ENCODE results near the gene ADCK1. TPM values are rescaled to one million over a fixed set of nuclear protein-coding genes. Genes with fewer than 3 reads are reported as not detected.

Gene ADCK1
- polyA plus RNA-seq, 1 experiment: 4.8 TPM

- no peak for TF ChIP-seq CTCF (IDR thresholded peaks at IDR 0.05; ENCODE audit: low read depth, low read length)
These were observed 30.8 kb downstream of the ADCK1 start for GRCh38 chr14:77830692-77831091.

GRCh38 chr14:77832297-77832696, 32.4 kb downstream of the ADCK1 start:
- H3K27ac ChIP-seq (ENCODE audit: low read depth, low read length): no peak overlapping the region
- ChIA-PET CTCF (interaction anchor here (1.0 kb wide), 1 partner anchor 29 kb away, joined by 4 read pairs; no protein-coding TSS in a partner anchor), POLR2A (no interaction called here)
- no peak for DNase-seq (ENCODE audit: low read depth, low spot score)
- no peaks in the 10 kb centered on the region for H3K9me3 ChIP-seq (ENCODE audit: control insufficient read depth, insufficient read depth, low read length)
- no peak overlapping the region for H3K4me3 ChIP-seq (ENCODE audit: low read depth, low read length)
- no peak for TF ChIP-seq CTCF (IDR thresholded peaks at IDR 0.05; ENCODE audit: low read depth, low read length)
- H3K27me3 ChIP-seq (ENCODE audit: control insufficient read depth, insufficient read depth, low read length): no peaks in the 10 kb centered on the region

More at GRCh38 chr14:77830692-77831091, 30.8 kb downstream of the ADCK1 start:
- ChIA-PET POLR2A (no interaction called here), CTCF (no interaction called here)
- H3K27ac ChIP-seq (ENCODE audit: low read depth, low read length): no peak overlapping the region
- no peak overlapping the region for H3K4me3 ChIP-seq (ENCODE audit: low read depth, low read length)
- no peaks in the 10 kb centered on the region for H3K9me3 ChIP-seq (ENCODE audit: control insufficient read depth, insufficient read depth, low read length)
- DNase-seq (ENCODE audit: low read depth, low spot score): no peak
- H3K27me3 ChIP-seq (ENCODE audit: control insufficient read depth, insufficient read depth, low read length): no peaks in the 10 kb centered on the region

GRCh38 chr14:77837926-77838325, 38.0 kb downstream of the ADCK1 start:
- POLR2A ChIA-PET: no interaction called here
- Histone ChIP-seq H3K9me3 (ENCODE audit: control insufficient read depth, insufficient read depth, low read length) (no peaks in the 10 kb centered on the region), H3K4me3 (ENCODE audit: low read depth, low read length) (no peak overlapping the region), H3K27ac (ENCODE audit: low read depth, low read length) (no peak overlapping the region), H3K27me3 (ENCODE audit: control insufficient read depth, insufficient read depth, low read length) (no peaks in the 10 kb centered on the region)
- TF ChIP-seq CTCF (IDR thresholded peaks at IDR 0.05; ENCODE audit: low read depth, low read length): no peak
- no peak for DNase-seq (ENCODE audit: low read depth, low spot score)
- CTCF ChIA-PET: no interaction called here

- CTCF ChIA-PET: interaction anchor here (1.5 kb wide), 1 partner anchor 22 kb away, joined by 5 read pairs; no protein-coding TSS in a partner anchor
- Histone ChIP-seq H3K27me3 (ENCODE audit: control insufficient read depth, insufficient read depth, low read length) (no peaks in the 10 kb centered on the region), H3K27ac (ENCODE audit: low read depth, low read length) (no peak overlapping the region), H3K9me3 (ENCODE audit: control insufficient read depth, insufficient read depth, low read length) (no peaks in the 10 kb centered on the region), H3K4me3 (ENCODE audit: low read depth, low read length) (no peak overlapping the region)
- POLR2A ChIA-PET: no interaction called here
- no peak for TF ChIP-seq CTCF (IDR thresholded peaks at IDR 0.05; ENCODE audit: low read depth, low read length)
- no peak for DNase-seq (ENCODE audit: low read depth, low spot score)
These were observed 39.1 kb downstream of the ADCK1 start for GRCh38 chr14:77838831-77839511.

GRCh38 chr14:77843195-77843594, 43.3 kb downstream of the ADCK1 start:
- Histone ChIP-seq H3K9me3 (ENCODE audit: control insufficient read depth, insufficient read depth, low read length) (no peaks in the 10 kb centered on the region), H3K4me3 (ENCODE audit: low read depth, low read length) (no peak overlapping the region), H3K27ac (ENCODE audit: low read depth, low read length) (no peak overlapping the region), H3K27me3 (ENCODE audit: control insufficient read depth, insufficient read depth, low read length) (no peaks in the 10 kb centered on the region)
- DNase-seq (ENCODE audit: low read depth, low spot score): no peak
- POLR2A ChIA-PET: no interaction called here
- CTCF ChIA-PET: no interaction called here
- TF ChIP-seq CTCF (IDR thresholded peaks at IDR 0.05; ENCODE audit: low read depth, low read length): no peak

Data from AG04450 (cell line).